Hypothalamus (tissue), 51 donors: ENCODE results near the gene NELL1.

Experiments
- DNase-seq, 51 donors: peaks; one replicate each; lab custom pipeline; 2025; lab: John Stamatoyannopoulos, UW

The NELL1 gene

GRCh38 chr11:20668844-20669819, at the start of gene NELL1:
TSS of gene NELL1 (plus strand) at chr11:20669586.
- peak in 2 of 51 donors; percentile 41 to 47 for DNase-seq

- no peak for DNase-seq
These were observed 48.4 kb upstream of the NELL1 start for GRCh38 chr11:20620988-20621387.

DNA sequence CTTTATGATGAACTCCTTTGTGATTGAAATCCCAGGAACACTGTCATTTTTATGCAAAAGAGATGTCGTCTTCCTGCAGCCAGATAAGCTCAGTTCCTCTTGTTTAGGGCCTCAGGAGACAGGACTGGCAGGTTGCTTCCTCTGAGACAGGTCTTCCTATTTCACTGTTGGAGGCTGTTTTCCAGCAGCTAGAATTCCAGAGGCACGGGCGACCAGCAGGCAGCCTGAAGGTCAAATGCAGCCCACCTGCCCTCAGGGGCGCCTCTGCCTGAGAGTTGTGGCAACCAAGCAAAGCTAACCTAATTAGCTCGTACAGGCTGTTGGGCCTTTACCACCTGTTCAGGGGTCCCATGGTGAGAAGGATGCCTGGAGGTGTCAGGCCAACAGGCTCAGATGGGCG, 47.7 kb upstream of the NELL1 start:
- DNase-seq: no peak

GRCh38 chr11:20623252-20623651, 46.1 kb upstream of the NELL1 start:
- DNase-seq: no peak

DNA sequence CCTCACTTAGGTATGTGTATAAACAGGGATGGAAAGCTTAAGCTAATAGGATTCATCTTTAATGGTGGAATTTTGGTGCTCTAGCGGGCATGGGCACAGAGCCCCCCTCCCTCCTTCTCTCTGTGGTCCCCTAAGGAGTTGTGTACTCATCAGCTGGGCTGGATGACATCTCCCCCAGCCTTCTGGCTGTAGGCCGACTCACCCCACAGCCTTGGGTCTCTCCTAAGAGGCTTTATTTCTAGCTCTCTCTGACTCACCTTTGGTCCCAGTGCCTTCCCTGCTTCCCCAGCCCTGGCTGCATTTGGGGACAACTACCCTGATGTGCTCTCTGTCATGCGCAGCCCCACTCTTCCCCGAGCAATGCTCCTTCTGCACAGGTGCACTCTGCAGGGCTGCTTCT, 43.1 kb upstream of the NELL1 start:
- DNase-seq: no peak

- no peak for DNase-seq
These were observed 42.4 kb upstream of the NELL1 start for GRCh38 chr11:20627026-20627425.

GRCh38 chr11:20627701-20628100, 41.7 kb upstream of the NELL1 start:
- no peak for DNase-seq

GRCh38 chr11:20631519-20632168, 37.7 kb upstream of the NELL1 start:
- no peak for DNase-seq

- DNase-seq: no peak
These were observed 37.2 kb upstream of the NELL1 start for GRCh38 chr11:20632169-20632532.

GRCh38 chr11:20634044-20634443, 35.3 kb upstream of the NELL1 start:
- no peak for DNase-seq

DNA sequence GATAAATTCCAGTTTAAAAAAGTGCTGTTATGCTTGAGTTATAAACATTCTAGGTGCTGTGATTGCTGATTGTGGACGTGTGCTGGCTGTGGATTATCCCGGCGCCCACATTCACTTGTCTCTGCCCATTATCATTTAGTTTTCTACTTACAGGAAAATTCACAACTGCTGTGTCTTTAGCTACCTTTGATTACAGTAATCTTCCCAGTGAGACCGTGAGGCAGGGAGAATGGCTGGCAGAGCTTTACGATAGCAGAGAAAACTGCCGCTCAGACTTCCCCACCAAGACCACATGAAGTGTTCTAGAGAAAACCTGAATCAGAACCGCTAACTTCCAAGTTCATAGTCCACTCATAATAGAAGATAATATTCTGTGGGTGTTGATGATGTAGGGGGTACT, 34.6 kb upstream of the NELL1 start:
- no peak for DNase-seq

DNA sequence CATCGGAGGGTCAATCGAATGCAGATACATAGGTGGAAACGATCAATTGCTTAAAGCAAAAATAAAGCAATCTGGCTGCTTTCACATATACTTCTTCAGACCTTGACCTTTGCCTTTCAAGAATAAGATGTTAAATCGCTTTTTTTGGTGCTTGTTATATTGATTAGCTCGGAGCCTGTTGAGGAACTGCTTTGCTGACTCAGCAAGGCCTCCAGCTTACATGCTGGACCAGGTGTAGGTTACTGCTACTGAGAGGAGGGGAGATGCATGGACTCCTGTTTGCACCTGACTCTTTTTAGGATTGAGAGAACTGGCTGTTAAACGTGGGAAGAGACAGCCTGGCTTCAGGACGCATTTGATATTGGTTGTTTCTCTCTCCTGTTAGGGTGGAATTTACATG, 31.3 kb upstream of the NELL1 start:
- DNase-seq: no peak

- DNase-seq: no peak
These were observed 29.7 kb upstream of the NELL1 start for GRCh38 chr11:20639688-20640087.

DNA sequence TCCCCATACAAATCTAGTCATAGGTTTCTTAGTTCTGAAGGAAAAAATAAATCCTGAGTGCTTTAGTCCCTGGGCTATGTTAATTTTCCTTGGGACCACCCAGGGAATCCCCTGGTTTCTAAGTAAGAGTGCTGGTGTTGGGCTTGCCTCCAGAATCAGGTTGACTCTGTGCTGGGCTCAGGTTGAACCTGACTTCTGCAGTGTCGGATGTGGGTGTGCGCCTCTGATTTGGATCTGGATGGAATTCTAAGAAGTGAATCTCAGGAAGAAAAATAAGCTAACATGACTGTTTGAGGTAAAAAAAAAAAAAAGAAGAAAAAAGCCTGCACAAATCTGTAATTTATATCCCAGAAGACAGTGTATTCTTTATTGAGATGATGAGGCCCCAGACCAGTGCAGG, 29.0 kb upstream of the NELL1 start:
- DNase-seq: no peak

GRCh38 chr11:20644360-20644759, 25.0 kb upstream of the NELL1 start:
- no peak for DNase-seq

- peak in 20 of 51 donors; percentile 3 to 73 (median 17) for DNase-seq
These were observed 21.3 kb upstream of the NELL1 start for GRCh38 chr11:20647976-20648565.

GRCh38 chr11:20652150-20652806, 17.1 kb upstream of the NELL1 start:
- no peak for DNase-seq

- DNase-seq: no peak
These were observed 15.3 kb upstream of the NELL1 start for GRCh38 chr11:20654038-20654437.

GRCh38 chr11:20656901-20657300, 12.5 kb upstream of the NELL1 start:
- DNase-seq: no peak

DNA sequence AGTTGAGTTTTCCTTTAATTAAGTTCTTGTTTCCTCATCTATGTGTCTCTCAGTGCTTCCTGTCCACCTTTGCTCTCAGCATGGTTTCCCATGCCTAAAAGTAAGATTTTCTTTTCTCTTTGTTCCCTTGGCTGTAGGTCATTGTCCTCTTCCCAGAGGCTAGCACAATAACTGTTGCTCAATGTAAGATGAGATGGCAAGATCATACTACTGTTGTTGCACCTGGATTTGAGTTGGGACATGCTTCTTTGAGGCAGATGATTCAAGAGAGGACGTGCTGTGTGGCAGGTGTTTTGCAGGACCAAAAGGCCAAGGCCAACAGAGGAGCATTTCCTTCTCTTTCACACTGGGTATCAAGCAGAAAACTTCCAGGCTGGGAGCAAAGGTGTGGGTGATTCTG, 11.3 kb upstream of the NELL1 start:
- no peak for DNase-seq

DNA sequence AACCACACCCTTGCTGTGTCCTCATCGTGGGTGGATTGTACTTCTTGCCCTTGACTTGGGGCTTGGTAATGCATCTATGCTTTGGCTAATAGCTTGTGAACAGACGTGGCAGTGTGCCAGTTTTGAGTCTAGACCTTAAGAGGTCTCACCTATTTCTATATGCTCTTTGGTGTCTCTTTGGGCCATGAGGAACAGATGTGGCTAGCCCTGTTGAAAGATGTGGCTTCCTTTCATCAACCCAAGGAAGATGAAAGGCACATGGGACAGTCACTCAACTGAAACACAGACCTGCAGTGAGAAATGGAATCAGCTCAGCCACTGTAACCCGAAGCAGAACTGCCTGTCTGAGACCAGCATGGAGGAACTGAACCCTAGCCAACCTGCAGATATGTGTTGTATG, 7.9 kb upstream of the NELL1 start:
- DNase-seq: no peak
